HEK293 (cell line): Measurements from ENCODE around the gene DEK.

Experiments used
- ZNF138 ChIP-seq: fragments of 450-650 bp; formaldehyde crosslinking; IDR thresholded peaks from 2 replicates; pipeline ENCODE4 v1.5.1; 2016; ENCODE audit warnings: missing biosample characterization, missing genetic modification characterization, borderline replicate concordance
- ZNF140 ChIP-seq: fragments of 450-650 bp; formaldehyde crosslinking; IDR thresholded peaks from 2 replicates; pipeline ENCODE4 v1.5.1; 2016; ENCODE audit warnings: missing biosample characterization, missing genetic modification characterization
- ZNF24 ChIP-seq: fragments of 450-650 bp; formaldehyde crosslinking; IDR thresholded peaks from 2 replicates; pipeline ENCODE4 v1.5.1; 2016; ENCODE audit warnings: missing biosample characterization, missing genetic modification characterization
- ZNF549 ChIP-seq: fragments of 450-650 bp; IDR thresholded peaks from 2 replicates; pipeline ENCODE4 v1.5.1; 2018; ENCODE audit warnings: missing biosample characterization, missing genetic modification characterization, mild to moderate bottlenecking, inconsistent platforms, moderate library complexity
- TF ChIP-seq, protein P1 (sequence below): fragments of 450-650 bp; formaldehyde crosslinking; IDR thresholded peaks from 2 replicates; pipeline ENCODE4 v1.5.1; 2016; ENCODE audit warnings: missing biosample characterization, missing genetic modification characterization
- TF ChIP-seq, protein P2 (sequence below): fragments of 450-650 bp; formaldehyde crosslinking; IDR thresholded peaks from 2 replicates; pipeline ENCODE4 v1.5.1; 2016; ENCODE audit warnings: missing biosample characterization, missing genetic modification characterization
- TF ChIP-seq, protein P3 (sequence below): IDR thresholded peaks from 2 replicates; pipeline ENCODE4 v1.6.1; 2011; ENCODE audit warnings: mild to moderate bottlenecking, low read depth, low read length, borderline replicate concordance

DNA sequence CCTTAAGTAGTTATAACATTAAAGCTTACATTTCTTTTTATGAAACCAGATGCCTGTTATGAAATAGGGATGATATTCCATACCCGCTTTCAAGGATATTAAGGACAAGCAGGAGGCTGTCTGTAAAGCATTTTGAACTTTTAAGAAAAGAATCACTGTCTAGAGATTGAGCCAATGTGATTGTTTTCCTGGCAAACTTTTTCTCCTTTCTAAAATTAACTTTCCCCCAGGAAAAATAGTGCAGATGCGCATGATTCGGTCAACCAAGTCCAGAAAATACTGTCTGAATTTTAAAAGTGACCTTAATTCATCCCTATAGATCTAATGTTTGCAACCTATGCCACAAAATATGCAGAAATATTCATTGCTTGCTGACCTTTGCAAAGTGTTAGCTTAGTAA is 15.1 kb upstream of the DEK start:
- TF ChIP-seq, protein P1, sequence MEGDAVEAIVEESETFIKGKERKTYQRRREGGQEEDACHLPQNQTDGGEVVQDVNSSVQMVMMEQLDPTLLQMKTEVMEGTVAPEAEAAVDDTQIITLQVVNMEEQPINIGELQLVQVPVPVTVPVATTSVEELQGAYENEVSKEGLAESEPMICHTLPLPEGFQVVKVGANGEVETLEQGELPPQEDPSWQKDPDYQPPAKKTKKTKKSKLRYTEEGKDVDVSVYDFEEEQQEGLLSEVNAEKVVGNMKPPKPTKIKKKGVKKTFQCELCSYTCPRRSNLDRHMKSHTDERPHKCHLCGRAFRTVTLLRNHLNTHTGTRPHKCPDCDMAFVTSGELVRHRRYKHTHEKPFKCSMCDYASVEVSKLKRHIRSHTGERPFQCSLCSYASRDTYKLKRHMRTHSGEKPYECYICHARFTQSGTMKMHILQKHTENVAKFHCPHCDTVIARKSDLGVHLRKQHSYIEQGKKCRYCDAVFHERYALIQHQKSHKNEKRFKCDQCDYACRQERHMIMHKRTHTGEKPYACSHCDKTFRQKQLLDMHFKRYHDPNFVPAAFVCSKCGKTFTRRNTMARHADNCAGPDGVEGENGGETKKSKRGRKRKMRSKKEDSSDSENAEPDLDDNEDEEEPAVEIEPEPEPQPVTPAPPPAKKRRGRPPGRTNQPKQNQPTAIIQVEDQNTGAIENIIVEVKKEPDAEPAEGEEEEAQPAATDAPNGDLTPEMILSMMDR (tag by site-specific recombination) = no peak
- TF ChIP-seq ZNF138 = no peak
- TF ChIP-seq, protein P2, sequence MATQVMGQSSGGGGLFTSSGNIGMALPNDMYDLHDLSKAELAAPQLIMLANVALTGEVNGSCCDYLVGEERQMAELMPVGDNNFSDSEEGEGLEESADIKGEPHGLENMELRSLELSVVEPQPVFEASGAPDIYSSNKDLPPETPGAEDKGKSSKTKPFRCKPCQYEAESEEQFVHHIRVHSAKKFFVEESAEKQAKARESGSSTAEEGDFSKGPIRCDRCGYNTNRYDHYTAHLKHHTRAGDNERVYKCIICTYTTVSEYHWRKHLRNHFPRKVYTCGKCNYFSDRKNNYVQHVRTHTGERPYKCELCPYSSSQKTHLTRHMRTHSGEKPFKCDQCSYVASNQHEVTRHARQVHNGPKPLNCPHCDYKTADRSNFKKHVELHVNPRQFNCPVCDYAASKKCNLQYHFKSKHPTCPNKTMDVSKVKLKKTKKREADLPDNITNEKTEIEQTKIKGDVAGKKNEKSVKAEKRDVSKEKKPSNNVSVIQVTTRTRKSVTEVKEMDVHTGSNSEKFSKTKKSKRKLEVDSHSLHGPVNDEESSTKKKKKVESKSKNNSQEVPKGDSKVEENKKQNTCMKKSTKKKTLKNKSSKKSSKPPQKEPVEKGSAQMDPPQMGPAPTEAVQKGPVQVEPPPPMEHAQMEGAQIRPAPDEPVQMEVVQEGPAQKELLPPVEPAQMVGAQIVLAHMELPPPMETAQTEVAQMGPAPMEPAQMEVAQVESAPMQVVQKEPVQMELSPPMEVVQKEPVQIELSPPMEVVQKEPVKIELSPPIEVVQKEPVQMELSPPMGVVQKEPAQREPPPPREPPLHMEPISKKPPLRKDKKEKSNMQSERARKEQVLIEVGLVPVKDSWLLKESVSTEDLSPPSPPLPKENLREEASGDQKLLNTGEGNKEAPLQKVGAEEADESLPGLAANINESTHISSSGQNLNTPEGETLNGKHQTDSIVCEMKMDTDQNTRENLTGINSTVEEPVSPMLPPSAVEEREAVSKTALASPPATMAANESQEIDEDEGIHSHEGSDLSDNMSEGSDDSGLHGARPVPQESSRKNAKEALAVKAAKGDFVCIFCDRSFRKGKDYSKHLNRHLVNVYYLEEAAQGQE (tag by site-specific recombination) = no peak
- TF ChIP-seq ZNF24 (tag by site-specific recombination) = no peak
- TF ChIP-seq ZNF549 (tag by site-specific recombination) = no peak
- TF ChIP-seq, protein P3, sequence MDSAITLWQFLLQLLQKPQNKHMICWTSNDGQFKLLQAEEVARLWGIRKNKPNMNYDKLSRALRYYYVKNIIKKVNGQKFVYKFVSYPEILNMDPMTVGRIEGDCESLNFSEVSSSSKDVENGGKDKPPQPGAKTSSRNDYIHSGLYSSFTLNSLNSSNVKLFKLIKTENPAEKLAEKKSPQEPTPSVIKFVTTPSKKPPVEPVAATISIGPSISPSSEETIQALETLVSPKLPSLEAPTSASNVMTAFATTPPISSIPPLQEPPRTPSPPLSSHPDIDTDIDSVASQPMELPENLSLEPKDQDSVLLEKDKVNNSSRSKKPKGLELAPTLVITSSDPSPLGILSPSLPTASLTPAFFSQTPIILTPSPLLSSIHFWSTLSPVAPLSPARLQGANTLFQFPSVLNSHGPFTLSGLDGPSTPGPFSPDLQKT = no peak
- no peak for TF ChIP-seq ZNF140
